Measurements from ENCODE around the gene MAK. TPM values are rescaled to one million over a fixed set of nuclear protein-coding genes. Genes with fewer than 3 reads are reported as not detected.

The MAK gene
- total and polyA plus RNA-seq, 2 of the 13 experiments (the other 11 are each of a cell fraction or from before 2014, with no cell fraction given): 0.04 TPM; not detected in 1

DNA sequence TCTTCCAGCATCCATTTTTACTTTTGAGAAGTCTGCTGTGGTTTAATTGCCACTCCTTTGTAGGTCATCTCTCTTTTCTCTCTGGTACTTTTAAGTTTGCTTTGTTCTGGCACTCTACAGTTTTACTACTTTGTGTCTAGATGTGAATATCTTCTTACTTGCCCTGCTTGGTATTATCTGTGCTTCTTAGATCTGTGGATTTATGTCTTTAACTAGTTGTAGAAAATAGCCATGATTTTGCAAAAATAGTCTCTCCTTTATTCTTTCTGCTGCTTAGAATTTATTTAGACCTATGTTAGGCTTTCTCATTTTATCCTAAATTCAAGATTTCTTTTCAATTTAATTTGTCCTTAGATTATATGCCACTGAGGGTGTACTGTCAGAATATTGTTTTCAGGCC, 5.2 kb upstream of the MAK start (continued):
- TF ChIP-seq, protein P1, sequence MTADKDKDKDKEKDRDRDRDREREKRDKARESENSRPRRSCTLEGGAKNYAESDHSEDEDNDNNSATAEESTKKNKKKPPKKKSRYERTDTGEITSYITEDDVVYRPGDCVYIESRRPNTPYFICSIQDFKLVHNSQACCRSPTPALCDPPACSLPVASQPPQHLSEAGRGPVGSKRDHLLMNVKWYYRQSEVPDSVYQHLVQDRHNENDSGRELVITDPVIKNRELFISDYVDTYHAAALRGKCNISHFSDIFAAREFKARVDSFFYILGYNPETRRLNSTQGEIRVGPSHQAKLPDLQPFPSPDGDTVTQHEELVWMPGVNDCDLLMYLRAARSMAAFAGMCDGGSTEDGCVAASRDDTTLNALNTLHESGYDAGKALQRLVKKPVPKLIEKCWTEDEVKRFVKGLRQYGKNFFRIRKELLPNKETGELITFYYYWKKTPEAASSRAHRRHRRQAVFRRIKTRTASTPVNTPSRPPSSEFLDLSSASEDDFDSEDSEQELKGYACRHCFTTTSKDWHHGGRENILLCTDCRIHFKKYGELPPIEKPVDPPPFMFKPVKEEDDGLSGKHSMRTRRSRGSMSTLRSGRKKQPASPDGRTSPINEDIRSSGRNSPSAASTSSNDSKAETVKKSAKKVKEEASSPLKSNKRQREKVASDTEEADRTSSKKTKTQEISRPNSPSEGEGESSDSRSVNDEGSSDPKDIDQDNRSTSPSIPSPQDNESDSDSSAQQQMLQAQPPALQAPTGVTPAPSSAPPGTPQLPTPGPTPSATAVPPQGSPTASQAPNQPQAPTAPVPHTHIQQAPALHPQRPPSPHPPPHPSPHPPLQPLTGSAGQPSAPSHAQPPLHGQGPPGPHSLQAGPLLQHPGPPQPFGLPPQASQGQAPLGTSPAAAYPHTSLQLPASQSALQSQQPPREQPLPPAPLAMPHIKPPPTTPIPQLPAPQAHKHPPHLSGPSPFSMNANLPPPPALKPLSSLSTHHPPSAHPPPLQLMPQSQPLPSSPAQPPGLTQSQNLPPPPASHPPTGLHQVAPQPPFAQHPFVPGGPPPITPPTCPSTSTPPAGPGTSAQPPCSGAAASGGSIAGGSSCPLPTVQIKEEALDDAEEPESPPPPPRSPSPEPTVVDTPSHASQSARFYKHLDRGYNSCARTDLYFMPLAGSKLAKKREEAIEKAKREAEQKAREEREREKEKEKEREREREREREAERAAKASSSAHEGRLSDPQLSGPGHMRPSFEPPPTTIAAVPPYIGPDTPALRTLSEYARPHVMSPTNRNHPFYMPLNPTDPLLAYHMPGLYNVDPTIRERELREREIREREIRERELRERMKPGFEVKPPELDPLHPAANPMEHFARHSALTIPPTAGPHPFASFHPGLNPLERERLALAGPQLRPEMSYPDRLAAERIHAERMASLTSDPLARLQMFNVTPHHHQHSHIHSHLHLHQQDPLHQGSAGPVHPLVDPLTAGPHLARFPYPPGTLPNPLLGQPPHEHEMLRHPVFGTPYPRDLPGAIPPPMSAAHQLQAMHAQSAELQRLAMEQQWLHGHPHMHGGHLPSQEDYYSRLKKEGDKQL (CRISPR knock-in tag; IDR thresholded peaks at IDR 0.05; ENCODE audit: low read depth): no peak
- no peak for TF ChIP-seq SNAPC2 (CRISPR knock-in tag; IDR thresholded peaks at IDR 0.05)
- TF ChIP-seq, protein P2, sequence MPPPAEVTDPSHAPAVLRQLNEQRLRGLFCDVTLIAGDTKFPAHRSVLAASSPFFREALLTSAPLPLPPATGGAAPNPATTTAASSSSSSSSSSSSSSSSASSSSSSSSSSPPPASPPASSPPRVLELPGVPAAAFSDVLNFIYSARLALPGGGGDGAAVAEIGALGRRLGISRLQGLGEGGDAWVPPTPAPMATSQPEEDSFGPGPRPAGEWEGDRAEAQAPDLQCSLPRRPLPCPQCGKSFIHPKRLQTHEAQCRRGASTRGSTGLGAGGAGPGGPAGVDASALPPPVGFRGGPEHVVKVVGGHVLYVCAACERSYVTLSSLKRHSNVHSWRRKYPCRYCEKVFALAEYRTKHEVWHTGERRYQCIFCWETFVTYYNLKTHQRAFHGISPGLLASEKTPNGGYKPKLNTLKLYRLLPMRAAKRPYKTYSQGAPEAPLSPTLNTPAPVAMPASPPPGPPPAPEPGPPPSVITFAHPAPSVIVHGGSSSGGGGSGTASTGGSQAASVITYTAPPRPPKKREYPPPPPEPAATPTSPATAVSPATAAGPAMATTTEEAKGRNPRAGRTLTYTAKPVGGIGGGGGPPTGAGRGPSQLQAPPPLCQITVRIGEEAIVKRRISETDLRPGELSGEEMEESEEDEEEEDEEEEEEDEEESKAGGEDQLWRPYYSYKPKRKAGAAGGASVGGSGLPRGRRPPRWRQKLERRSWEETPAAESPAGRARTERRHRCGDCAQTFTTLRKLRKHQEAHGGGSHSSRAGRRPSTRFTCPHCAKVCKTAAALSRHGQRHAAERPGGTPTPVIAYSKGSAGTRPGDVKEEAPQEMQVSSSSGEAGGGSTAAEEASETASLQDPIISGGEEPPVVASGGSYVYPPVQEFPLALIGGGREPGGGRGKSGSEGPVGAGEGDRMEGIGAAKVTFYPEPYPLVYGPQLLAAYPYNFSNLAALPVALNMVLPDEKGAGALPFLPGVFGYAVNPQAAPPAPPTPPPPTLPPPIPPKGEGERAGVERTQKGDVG (CRISPR knock-in tag; IDR thresholded peaks at IDR 0.05; ENCODE audit: borderline replicate concordance): no peak
- TF ChIP-seq MAZ (IDR thresholded peaks at IDR 0.05; ENCODE audit: borderline replicate concordance, low read depth, low read length): no peak
- no peak for TF ChIP-seq MAZ (CRISPR knock-in tag; IDR thresholded peaks at IDR 0.05; ENCODE audit: low read depth)
- TF ChIP-seq, protein P3, sequence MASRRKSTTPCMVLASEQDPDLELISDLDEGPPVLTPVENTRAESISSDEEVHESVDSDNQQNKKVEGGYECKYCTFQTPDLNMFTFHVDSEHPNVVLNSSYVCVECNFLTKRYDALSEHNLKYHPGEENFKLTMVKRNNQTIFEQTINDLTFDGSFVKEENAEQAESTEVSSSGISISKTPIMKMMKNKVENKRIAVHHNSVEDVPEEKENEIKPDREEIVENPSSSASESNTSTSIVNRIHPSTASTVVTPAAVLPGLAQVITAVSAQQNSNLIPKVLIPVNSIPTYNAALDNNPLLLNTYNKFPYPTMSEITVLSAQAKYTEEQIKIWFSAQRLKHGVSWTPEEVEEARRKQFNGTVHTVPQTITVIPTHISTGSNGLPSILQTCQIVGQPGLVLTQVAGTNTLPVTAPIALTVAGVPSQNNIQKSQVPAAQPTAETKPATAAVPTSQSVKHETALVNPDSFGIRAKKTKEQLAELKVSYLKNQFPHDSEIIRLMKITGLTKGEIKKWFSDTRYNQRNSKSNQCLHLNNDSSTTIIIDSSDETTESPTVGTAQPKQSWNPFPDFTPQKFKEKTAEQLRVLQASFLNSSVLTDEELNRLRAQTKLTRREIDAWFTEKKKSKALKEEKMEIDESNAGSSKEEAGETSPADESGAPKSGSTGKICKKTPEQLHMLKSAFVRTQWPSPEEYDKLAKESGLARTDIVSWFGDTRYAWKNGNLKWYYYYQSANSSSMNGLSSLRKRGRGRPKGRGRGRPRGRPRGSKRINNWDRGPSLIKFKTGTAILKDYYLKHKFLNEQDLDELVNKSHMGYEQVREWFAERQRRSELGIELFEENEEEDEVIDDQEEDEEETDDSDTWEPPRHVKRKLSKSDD (CRISPR knock-in tag; IDR thresholded peaks at IDR 0.05; ENCODE audit: low read depth): no peak
- TF ChIP-seq, protein P4, sequence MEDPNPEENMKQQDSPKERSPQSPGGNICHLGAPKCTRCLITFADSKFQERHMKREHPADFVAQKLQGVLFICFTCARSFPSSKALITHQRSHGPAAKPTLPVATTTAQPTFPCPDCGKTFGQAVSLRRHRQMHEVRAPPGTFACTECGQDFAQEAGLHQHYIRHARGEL (CRISPR knock-in tag; IDR thresholded peaks at IDR 0.05): no peak
